ENCODE data around the gene ZNF358. TPM values are rescaled to one million over a fixed set of nuclear protein-coding genes. Genes with fewer than 3 reads are reported as not detected.
A peak's percentile ranks its signal among the peaks of the same experiment; 100 is the strongest.
"Not testable (repeated sequence)": the region's sequence is repeated elsewhere in the genome, so short reads cannot be mapped to it uniquely, and the experiment has no call there.

Gene ZNF358
- total and polyA plus RNA-seq, 12 donors = 61.4 to 167 (median 76.5) TPM

- DNase-seq (peak in 1 of 2 donors; percentile 73), ATAC-seq (peak; percentile 38 to 72 (median 58))
- H3K36me3 ChIP-seq = peaks cover 0 to 61% (median 16%) of the 10 kb centered on the region in 9 donors
- H3K9me3 ChIP-seq = no peaks in the 10 kb centered on the region
- peak overlapping the region; percentile 67 to 95 (median 91) for H3K27ac ChIP-seq
- H3K4me1 ChIP-seq = peaks cover 0 to 20% (median 14%) of the 10 kb centered on the region in 9 donors
- 0% methylated on average over 27 of the region's 27 CpGs for WGBS, 2 donors
- peak in 2 of 9 donors; percentile 25 to 26 for TF ChIP-seq CTCF (IDR thresholded peaks at IDR 0.05)
- peak overlapping the region; percentile 74 to 98 (median 90) for H3K4me3 ChIP-seq
- H3K27me3 ChIP-seq = no peaks in the 10 kb centered on the region
- intact Hi-C loops (cut with DNase I) = loop anchor here in 3 of 10 donors (1.0 to 10.0 kb wide), 5 partner anchors 17 to 180 kb away; partner anchors contain the start of genes PET100 (in 1 of the 3) and XAB2 (in 1 of the 3)
These were observed 18.7 kb downstream of the ZNF358 start for GRCh38 chr19:7534531-7535046.

GRCh38 chr19:7535047-7535997, 19.4 kb downstream of the ZNF358 start, which contains the start of gene PNPLA6:
PNPLA6 (plus strand) TSS chr19:7535717; CDS start chr19:7535789, 72 bp downstream.
- Histone ChIP-seq H3K27me3 (no peaks in the 10 kb centered on the region), H3K4me1 (peaks cover 0 to 20% (median 14%) of the 10 kb centered on the region in 9 donors), H3K9me3 (no peaks in the 10 kb centered on the region), H3K4me3 (peak within 1 kb of the TSS; percentile 74 to 98 (median 90)), H3K27ac (peak within 1 kb of the TSS; percentile 67 to 95 (median 91)), H3K36me3 (peaks cover 0 to 61% (median 19%) of the 10 kb centered on the region in 9 donors)
- TF ChIP-seq CTCF (IDR thresholded peaks at IDR 0.05) = no peak
- intact Hi-C loops (cut with DNase I) = loop anchor here in 3 of 10 donors (1.0 to 10.0 kb wide), 4 partner anchors 16 to 181 kb away; partner anchors contain the start of genes PET100 (in 1 of the 3) and XAB2 (in 1 of the 3)
- DNase-seq (peak; percentile 96 to 98), ATAC-seq (peak; percentile 83 to 92 (median 89))
- 0% methylated on average over 75 to 76 of the region's 76 CpGs for WGBS, 2 donors

- peaks cover 0 to 20% (median 14%) of the 10 kb centered on the region in 9 donors for H3K4me1 ChIP-seq
- intact Hi-C loops (cut with DNase I) = loop anchor here in 3 of 10 donors (1.0 to 10.0 kb wide), 4 partner anchors 15 to 181 kb away; partner anchors contain the start of genes PET100 (in 1 of the 3) and XAB2 (in 1 of the 3)
- no peaks in the 10 kb centered on the region for H3K9me3 ChIP-seq
- peaks cover 0 to 61% (median 26%) of the 10 kb centered on the region in 9 donors for H3K36me3 ChIP-seq
- peak overlapping the region; percentile 74 to 98 (median 90) for H3K4me3 ChIP-seq
- TF ChIP-seq CTCF (IDR thresholded peaks at IDR 0.05) = no peak
- WGBS, 2 donors = 20% methylated on average over 30 of the region's 30 CpGs
- peak overlapping the region in 9 of 10 donors; percentile 87 to 95 (median 91) for H3K27ac ChIP-seq
- no peaks in the 10 kb centered on the region for H3K27me3 ChIP-seq
- ATAC-seq = no peak
- no peak for DNase-seq
These were observed 20.2 kb downstream of the ZNF358 start for GRCh38 chr19:7535998-7536695.

GRCh38 chr19:7538990-7539389, 23.1 kb downstream of the ZNF358 start:
- not testable (repeated sequence) for ATAC-seq, DNase-seq

More at GRCh38 chr19:7538990-7539389, 23.1 kb downstream of the ZNF358 start:
- H3K27me3 ChIP-seq, H3K9me3 ChIP-seq, H3K27ac ChIP-seq, H3K4me3 ChIP-seq: not testable (repeated sequence)
- WGBS, 2 donors = 98 to 99% methylated on average over 5 of the region's 5 CpGs
- Histone ChIP-seq H3K4me1 (peaks cover 0 to 27% (median 12%) of the 10 kb centered on the region in 9 donors), H3K36me3 (peaks cover 0 to 75% (median 52%) of the 10 kb centered on the region in 9 donors)
- intact Hi-C loops (cut with DNase I) = loop anchor here in 3 of 10 donors (5.0 to 10.0 kb wide), 3 partner anchors 88 to 184 kb away; partner anchors contain the start of genes PET100 (in 1 of the 3) and XAB2 (in 1 of the 3)
